SK-N-SH treated with all-trans-retinoic acid at 6 μM for 48 hours (cell line): Measurements from ENCODE around the gene CFAP58.

Source experiments
- ATAC-seq: fragments of 200-7000 bp; cut with Tn5 transposase; 3 replicates; pipeline ENCODE4 v1.9.1; 2020; ENCODE audit warnings: mild to moderate bottlenecking, moderate library complexity
- BACH2 ChIP-seq: fragments of 250-450 bp; sonication (Bioruptor Pico); IDR thresholded peaks from 2 replicates; pipeline ENCODE4 v1.9.0; 2021; ENCODE audit warnings: mild to moderate bottlenecking, borderline replicate concordance
- CREB5 ChIP-seq: fragments of 250-450 bp; sonication (Bioruptor Pico); IDR thresholded peaks from 2 replicates; pipeline ENCODE4 v1.5.1; 2020; ENCODE audit warnings: low read depth, mild to moderate bottlenecking, moderate library complexity
- ESRRG ChIP-seq: fragments of 250-450 bp; sonication (Bioruptor Pico); IDR thresholded peaks from 2 replicates; pipeline ENCODE4 v1.6.1; 2021; ENCODE audit warnings: mild to moderate bottlenecking
- ISL1 ChIP-seq: fragments of 250-450 bp; sonication (Bioruptor Pico); IDR thresholded peaks from 2 replicates; pipeline ENCODE4 v2.1.2; 2022; ENCODE audit warnings: mild to moderate bottlenecking, moderate library complexity
- OSR1 ChIP-seq: fragments of 250-450 bp; sonication (Bioruptor Pico); IDR thresholded peaks from 2 replicates; pipeline ENCODE4 v1.8.0; 2022; ENCODE audit warnings: moderate library complexity, mild to moderate bottlenecking, inconsistent platforms
- RARB ChIP-seq: fragments of 250-450 bp; sonication (Bioruptor Pico); IDR thresholded peaks from 2 replicates; pipeline ENCODE4 v1.8.0; 2021; ENCODE audit warnings: mild to moderate bottlenecking, moderate library complexity
- SNAI2 ChIP-seq: fragments of 250-450 bp; sonication (Bioruptor Pico); IDR thresholded peaks from 2 replicates; pipeline ENCODE4 v1.5.0; 2020; ENCODE audit warnings: mild to moderate bottlenecking, moderate library complexity
- TOX ChIP-seq: fragments of 250-450 bp; sonication (Bioruptor Pico); IDR thresholded peaks from 2 replicates; pipeline ENCODE4 v1.8.0; 2021; ENCODE audit warnings: mild to moderate bottlenecking, moderate library complexity, borderline replicate concordance
- TSHZ2 ChIP-seq: fragments of 250-450 bp; sonication (Bioruptor Pico); IDR thresholded peaks from 2 replicates; pipeline ENCODE4 v1.5.0; 2020; ENCODE audit warnings: mild to moderate bottlenecking, moderate library complexity
- ZFP3 ChIP-seq: fragments of 250-450 bp; sonication (Bioruptor Pico); IDR thresholded peaks from 2 replicates; pipeline ENCODE4 v1.5.0; 2020; ENCODE audit warnings: mild to moderate bottlenecking, moderate library complexity
- ZFP30 ChIP-seq: fragments of 450-650 bp; formaldehyde crosslinking; IDR thresholded peaks from 2 replicates; pipeline ENCODE4 v1.5.0; 2022; ENCODE audit warnings: mild to moderate bottlenecking, moderate library complexity
- ZNF565 ChIP-seq: fragments of 450-650 bp; formaldehyde crosslinking; conservative IDR thresholded peaks from 2 replicates; pipeline ENCODE4 v1.5.0; 2020; ENCODE audit warnings: low read depth, mild to moderate bottlenecking, moderate library complexity
- ZNF70 ChIP-seq: fragments of 450-650 bp; formaldehyde crosslinking; IDR thresholded peaks from 2 replicates; pipeline ENCODE4 v1.5.0; 2020; ENCODE audit warnings: mild to moderate bottlenecking, moderate library complexity
- ZNF8 ChIP-seq: fragments of 450-650 bp; formaldehyde crosslinking; IDR thresholded peaks from 2 replicates; pipeline ENCODE4 v1.5.0; 2020; ENCODE audit warnings: mild to moderate bottlenecking, moderate library complexity
- TF ChIP-seq, protein P1 (sequence below): fragments of 250-450 bp; sonication (Bioruptor Pico); IDR thresholded peaks from 2 replicates; pipeline ENCODE4 v1.8.0; 2020; ENCODE audit warnings: mild to moderate bottlenecking, moderate library complexity, borderline replicate concordance
- TF ChIP-seq, protein P2 (sequence below): fragments of 250-450 bp; sonication (Bioruptor Pico); IDR thresholded peaks from 2 replicates; pipeline ENCODE4 v1.8.0; 2021; ENCODE audit warnings: low read depth, mild to moderate bottlenecking, moderate library complexity, borderline replicate concordance

Gene CFAP58

DNA sequence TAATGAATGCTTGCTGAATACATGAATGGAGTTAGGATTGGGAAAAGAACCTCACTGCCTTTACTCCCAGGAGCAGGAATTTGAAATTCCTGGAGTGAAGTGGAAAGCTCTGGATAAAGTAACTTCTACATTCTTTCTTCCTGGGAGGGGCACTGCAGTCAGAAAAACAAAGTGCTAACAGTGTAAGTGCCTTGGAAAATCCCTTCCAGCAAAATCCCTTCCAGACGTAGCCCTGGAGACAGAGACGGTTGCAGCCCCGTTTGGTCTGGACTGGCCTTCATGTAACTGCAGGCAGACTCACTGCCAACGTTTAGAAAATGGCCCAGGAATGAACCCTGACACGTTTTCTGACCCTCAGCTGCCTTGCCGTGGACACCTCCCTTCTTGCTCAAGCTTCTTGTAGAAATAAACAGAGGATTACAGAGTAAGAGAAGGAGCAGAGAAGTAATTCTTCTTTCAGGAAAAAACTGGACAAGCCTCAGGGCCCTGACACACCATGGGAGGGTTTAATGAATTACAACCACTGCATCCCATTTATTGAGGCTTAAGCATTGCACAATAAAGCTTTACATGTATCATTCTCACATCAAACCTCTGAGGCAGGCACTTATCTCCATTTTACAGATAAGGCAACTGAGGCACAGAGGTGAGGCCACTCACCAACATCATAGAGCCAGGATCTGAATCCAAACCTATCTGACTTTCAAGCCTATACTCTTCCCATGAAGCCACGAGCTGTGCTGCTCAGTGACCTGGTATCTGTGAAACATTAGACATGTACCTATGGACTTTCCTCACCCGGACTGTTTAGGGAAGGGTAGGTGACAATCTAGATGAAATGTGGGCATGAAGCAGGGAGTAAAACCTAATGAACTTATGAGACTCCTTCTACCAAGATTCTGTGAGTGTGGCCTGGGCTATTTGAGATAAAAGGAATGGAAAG lies 23.2 kb upstream of the CFAP58 start:
- no peak for TF ChIP-seq SNAI2
- TF ChIP-seq, protein P1, sequence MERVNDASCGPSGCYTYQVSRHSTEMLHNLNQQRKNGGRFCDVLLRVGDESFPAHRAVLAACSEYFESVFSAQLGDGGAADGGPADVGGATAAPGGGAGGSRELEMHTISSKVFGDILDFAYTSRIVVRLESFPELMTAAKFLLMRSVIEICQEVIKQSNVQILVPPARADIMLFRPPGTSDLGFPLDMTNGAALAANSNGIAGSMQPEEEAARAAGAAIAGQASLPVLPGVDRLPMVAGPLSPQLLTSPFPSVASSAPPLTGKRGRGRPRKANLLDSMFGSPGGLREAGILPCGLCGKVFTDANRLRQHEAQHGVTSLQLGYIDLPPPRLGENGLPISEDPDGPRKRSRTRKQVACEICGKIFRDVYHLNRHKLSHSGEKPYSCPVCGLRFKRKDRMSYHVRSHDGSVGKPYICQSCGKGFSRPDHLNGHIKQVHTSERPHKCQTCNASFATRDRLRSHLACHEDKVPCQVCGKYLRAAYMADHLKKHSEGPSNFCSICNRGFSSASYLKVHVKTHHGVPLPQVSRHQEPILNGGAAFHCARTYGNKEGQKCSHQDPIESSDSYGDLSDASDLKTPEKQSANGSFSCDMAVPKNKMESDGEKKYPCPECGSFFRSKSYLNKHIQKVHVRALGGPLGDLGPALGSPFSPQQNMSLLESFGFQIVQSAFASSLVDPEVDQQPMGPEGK (CRISPR knock-in tag): peak; percentile 53
- TF ChIP-seq, protein P2, sequence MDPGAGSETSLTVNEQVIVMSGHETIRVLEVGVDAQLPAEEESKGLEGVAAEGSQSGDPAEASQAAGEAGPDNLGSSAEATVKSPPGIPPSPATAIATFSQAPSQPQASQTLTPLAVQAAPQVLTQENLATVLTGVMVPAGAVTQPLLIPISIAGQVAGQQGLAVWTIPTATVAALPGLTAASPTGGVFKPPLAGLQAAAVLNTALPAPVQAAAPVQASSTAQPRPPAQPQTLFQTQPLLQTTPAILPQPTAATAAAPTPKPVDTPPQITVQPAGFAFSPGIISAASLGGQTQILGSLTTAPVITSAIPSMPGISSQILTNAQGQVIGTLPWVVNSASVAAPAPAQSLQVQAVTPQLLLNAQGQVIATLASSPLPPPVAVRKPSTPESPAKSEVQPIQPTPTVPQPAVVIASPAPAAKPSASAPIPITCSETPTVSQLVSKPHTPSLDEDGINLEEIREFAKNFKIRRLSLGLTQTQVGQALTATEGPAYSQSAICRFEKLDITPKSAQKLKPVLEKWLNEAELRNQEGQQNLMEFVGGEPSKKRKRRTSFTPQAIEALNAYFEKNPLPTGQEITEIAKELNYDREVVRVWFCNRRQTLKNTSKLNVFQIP (CRISPR knock-in tag): no peak
- TF ChIP-seq TSHZ2 (CRISPR knock-in tag): no peak
- TF ChIP-seq ESRRG: no peak
- TF ChIP-seq BACH2: no peak
- TF ChIP-seq ISL1 (CRISPR knock-in tag): peak; percentile 24
- ATAC-seq: peak; percentile 53

GRCh38 chr10:104331208-104331838 lies 22.3 kb upstream of the CFAP58 start:
- ATAC-seq: peak; percentile 2
- TF ChIP-seq, protein P1 (CRISPR knock-in tag): no peak
- TF ChIP-seq, protein P2 (CRISPR knock-in tag): no peak
- TF ChIP-seq TOX (CRISPR knock-in tag) (no peak), BACH2 (no peak), ESRRG (no peak), CREB5 (CRISPR knock-in tag) (no peak), ZNF70 (CRISPR knock-in tag) (no peak), RARB (CRISPR knock-in tag) (no peak), ISL1 (CRISPR knock-in tag) (no peak)

GRCh38 chr10:104332243-104333031 lies 21.2 kb upstream of the CFAP58 start:
- no peak for ATAC-seq
- TF ChIP-seq ZFP3 (CRISPR knock-in tag) (no peak), SNAI2 (no peak), ZNF8 (CRISPR knock-in tag) (no peak), ISL1 (CRISPR knock-in tag) (no peak), ZNF565 (CRISPR knock-in tag) (no peak), TOX (CRISPR knock-in tag) (no peak), OSR1 (CRISPR knock-in tag) (no peak), ZNF70 (CRISPR knock-in tag) (no peak), CREB5 (CRISPR knock-in tag) (no peak), ZFP30 (CRISPR knock-in tag) (no peak), RARB (CRISPR knock-in tag) (no peak)
- TF ChIP-seq, protein P1 (CRISPR knock-in tag): no peak
